PC-3 (cell line): Measurements from ENCODE around the gene DDAH2. TPM values are rescaled to one million over a fixed set of nuclear protein-coding genes. Genes with fewer than 3 reads are reported as not detected.

Experiments
- ATAC-seq: fragments of 200-7000 bp; cut with Tn5 transposase; 2 replicates; pipeline ENCODE4 v1.9.1; 2020; ENCODE audit warnings: mild to moderate bottlenecking, moderate library complexity
- BruUV-seq: library from RNA; stranded (reverse); fragments of 400-500 nt; replicated peaks from 2 replicates; lab custom pipeline; 2021; lab: Mats Ljungman, UMichigan
- CTCF ChIA-PET: fragments of 300-600 bp; sonication (Branson Sonifier 250); formaldehyde crosslinking; loops from one replicate; lab custom pipeline; 2022; ENCODE audit warnings: antibody characterized with exemption; lab: Charles Lee
- POLR2A ChIA-PET: fragments of 300-600 bp; sonication (Branson Sonifier 250); formaldehyde crosslinking; loops from one replicate; lab custom pipeline; 2022; ENCODE audit warnings: antibody characterized with exemption; ENCODE audit not compliant: unreplicated experiment; lab: Charles Lee
- DNase-seq: peaks from one replicate; pipeline ENCODE4 v3.0.0-alpha.2; 2015
- H2AFZ ChIP-seq: fragments of 300-600 bp; sonication (generic); 2 replicates; pipeline ENCODE4 v1.6.0; 2016; ENCODE audit warnings: antibody characterized with exemption, low read length
- H3F3A ChIP-seq: fragments of 300-600 bp; sonication (generic); one replicate; pipeline ENCODE4 v1.6.0; 2017; ENCODE audit warnings: antibody characterized with exemption, low read length, control low read depth, mild to moderate bottlenecking; ENCODE audit not compliant: unreplicated experiment
- H3K27ac ChIP-seq: fragments of 300-600 bp; sonication (generic); 2 replicates; pipeline ENCODE4 v1.5.1; 2016; ENCODE audit warnings: mild to moderate bottlenecking, low read length
- H3K27me3 ChIP-seq: fragments of 300-600 bp; sonication (generic); 2 replicates; pipeline ENCODE4 v1.6.1; 2016; ENCODE audit warnings: low read length, mixed read lengths
- H3K36me3 ChIP-seq: fragments of 300-600 bp; sonication (generic); 2 replicates; pipeline ENCODE4 v1.6.1; 2016; ENCODE audit warnings: low read depth, mixed run types, low read length, mixed read lengths
- H3K4me1 ChIP-seq: fragments of 300-600 bp; sonication (generic); 2 replicates; pipeline ENCODE4 v1.5.1; 2016; ENCODE audit warnings: low read length; ENCODE audit not compliant: insufficient read depth
- H3K4me2 ChIP-seq: fragments of 300-600 bp; sonication (generic); 2 replicates; pipeline ENCODE4 v1.6.0; 2016; ENCODE audit warnings: low read length
- H3K4me3 ChIP-seq: fragments of 300-600 bp; sonication (generic); 2 replicates; pipeline ENCODE4 v1.5.1; 2016; ENCODE audit warnings: mild to moderate bottlenecking, low read length, mixed read lengths
- H3K79me2 ChIP-seq: fragments of 300-600 bp; sonication (generic); 2 replicates; pipeline ENCODE4 v1.6.1; 2017; ENCODE audit warnings: low read length, mixed read lengths
- H3K9ac ChIP-seq: fragments of 300-600 bp; sonication (generic); 2 replicates; pipeline ENCODE4 v1.6.0; 2016; ENCODE audit warnings: mild to moderate bottlenecking, low read length
- H3K9me2 ChIP-seq: fragments of 300-600 bp; sonication (generic); replicated peaks from 2 replicates; pipeline ENCODE4 v1.6.1; 2016; ENCODE audit warnings: mixed run types, low read length, mixed read lengths
- H3K9me3 ChIP-seq: fragments of 300-600 bp; sonication (generic); 2 replicates; pipeline ENCODE4 v1.6.1; 2016; ENCODE audit warnings: low read length, mixed read lengths
- H4K20me1 ChIP-seq: fragments of 300-600 bp; sonication (generic); 2 replicates; pipeline ENCODE4 v1.6.1; 2016; ENCODE audit warnings: low read length, mixed read lengths
- EZH2 ChIP-seq: fragments of 300-600 bp; sonication (generic); IDR thresholded peaks from one replicate; pipeline ENCODE4 v1.6.1; 2017; ENCODE audit warnings: antibody characterized with exemption, mild to moderate bottlenecking, low read length; ENCODE audit not compliant: unreplicated experiment
- EZH2phosphoT487 ChIP-seq: fragments of 300-600 bp; sonication (generic); IDR thresholded peaks from 2 replicates; pipeline ENCODE4 v1.6.1; 2018; ENCODE audit warnings: mild to moderate bottlenecking, antibody characterized with exemption, low read length, borderline replicate concordance
- intact Hi-C: fragments of 100-400 bp; cut with micrococcal nuclease; formaldehyde crosslinking; loops from 2 replicates; pipeline ENCODE4 v1.9.0; 2023
- total RNA-seq: library from RNA; depleted of rRNA; stranded (reverse); fragments of >200 nt; gene quantifications from 2 replicates; pipeline ENCODE4 v1.2.3, GENCODE V29; 2014
- TF ChIP-seq, protein P1 (sequence below): fragments of 300-600 bp; sonication (generic); conservative IDR thresholded peaks from 2 replicates; pipeline ENCODE4 v1.5.1; 2017; ENCODE audit warnings: antibody characterized with exemption, low read depth, mild to moderate bottlenecking, low read length

The DDAH2 gene
- total RNA-seq, 1 experiment from 2014 or later = 65.5 TPM

DNA sequence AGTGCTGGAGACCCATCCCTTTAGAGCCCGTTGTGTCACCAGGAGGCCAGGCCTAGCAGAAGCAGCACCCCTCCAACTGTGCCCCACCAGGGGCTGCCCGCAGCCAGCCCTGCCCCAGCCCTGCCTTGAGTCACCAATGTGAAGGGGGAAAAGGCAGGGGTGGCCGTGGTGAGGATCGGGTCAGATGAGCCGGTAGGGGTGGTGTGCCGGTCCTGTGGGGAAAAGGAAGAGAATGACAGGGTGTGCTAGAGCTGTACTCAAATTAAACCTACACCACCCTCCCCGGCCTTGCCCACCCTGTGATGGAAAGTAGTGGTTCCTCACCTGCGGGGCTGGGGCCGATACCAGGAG is 36.4 kb upstream of the DDAH2 start:
- POLR2A ChIA-PET = no interaction called here

DNA sequence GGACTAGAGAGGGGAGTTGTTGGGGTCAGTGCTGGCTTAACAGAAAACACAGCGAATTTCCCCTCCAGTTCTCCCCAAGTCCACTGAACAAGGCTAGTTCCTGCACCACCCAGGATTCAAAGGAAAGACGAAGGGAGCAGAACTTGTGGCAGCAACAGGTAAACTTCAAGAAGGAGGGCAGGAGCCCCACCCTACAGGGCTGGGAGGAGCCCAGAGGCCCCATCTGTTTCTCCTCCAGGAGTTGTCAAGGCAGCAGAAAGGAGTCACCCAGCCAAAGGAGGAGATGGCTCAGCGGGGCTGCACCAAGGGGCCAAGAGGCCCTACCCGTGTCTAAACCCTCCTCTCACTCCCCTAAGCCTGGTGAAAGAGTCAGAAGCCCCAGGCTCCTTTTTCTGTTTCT is 35.1 kb upstream of the DDAH2 start:
- H3K36me3 ChIP-seq = no peaks in the 10 kb centered on the region
- no peaks in the 10 kb centered on the region for H4K20me1 ChIP-seq
- H2AFZ ChIP-seq = no peak overlapping the region
- H3K4me2 ChIP-seq = no peak overlapping the region
- H3F3A ChIP-seq = no peaks in the 10 kb centered on the region
- ChIA-PET POLR2A (no interaction called here), CTCF (interaction anchor here (0.6 kb wide), 1 partner anchor 66 kb away, joined by 6 read pairs; no protein-coding TSS in a partner anchor)
- TF ChIP-seq, protein P1, sequence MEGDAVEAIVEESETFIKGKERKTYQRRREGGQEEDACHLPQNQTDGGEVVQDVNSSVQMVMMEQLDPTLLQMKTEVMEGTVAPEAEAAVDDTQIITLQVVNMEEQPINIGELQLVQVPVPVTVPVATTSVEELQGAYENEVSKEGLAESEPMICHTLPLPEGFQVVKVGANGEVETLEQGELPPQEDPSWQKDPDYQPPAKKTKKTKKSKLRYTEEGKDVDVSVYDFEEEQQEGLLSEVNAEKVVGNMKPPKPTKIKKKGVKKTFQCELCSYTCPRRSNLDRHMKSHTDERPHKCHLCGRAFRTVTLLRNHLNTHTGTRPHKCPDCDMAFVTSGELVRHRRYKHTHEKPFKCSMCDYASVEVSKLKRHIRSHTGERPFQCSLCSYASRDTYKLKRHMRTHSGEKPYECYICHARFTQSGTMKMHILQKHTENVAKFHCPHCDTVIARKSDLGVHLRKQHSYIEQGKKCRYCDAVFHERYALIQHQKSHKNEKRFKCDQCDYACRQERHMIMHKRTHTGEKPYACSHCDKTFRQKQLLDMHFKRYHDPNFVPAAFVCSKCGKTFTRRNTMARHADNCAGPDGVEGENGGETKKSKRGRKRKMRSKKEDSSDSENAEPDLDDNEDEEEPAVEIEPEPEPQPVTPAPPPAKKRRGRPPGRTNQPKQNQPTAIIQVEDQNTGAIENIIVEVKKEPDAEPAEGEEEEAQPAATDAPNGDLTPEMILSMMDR = no peak
- TF ChIP-seq EZH2 = no peak
- TF ChIP-seq EZH2phosphoT487 = no peak
- H3K79me2 ChIP-seq = no peaks in the 10 kb centered on the region
- ATAC-seq = no peak
- H3K9me3 ChIP-seq = no peaks in the 10 kb centered on the region
- H3K9me2 ChIP-seq = no peaks in the 10 kb centered on the region
- no peak overlapping the region for H3K27ac ChIP-seq
- no peaks in the 10 kb centered on the region for H3K27me3 ChIP-seq
- DNase-seq = no peak
- H3K4me3 ChIP-seq = no peak overlapping the region
- intact Hi-C loops = loop anchor here (10.0 kb wide), 1 partner anchor 49 kb away; the partner anchor contains the start of gene LY6G6D
- no TSS peak for BruUV-seq
- 0 out of 2 replicates have a peak, but pooled peaks cover 5% of the 10 kb centered on the region for H3K4me1 ChIP-seq
- H3K9ac ChIP-seq = no peak overlapping the region

More for the DNA sequence above, 36.4 kb upstream of the DDAH2 start:
- H4K20me1 ChIP-seq = no peaks in the 10 kb centered on the region
- CTCF ChIA-PET = interaction anchor here (0.6 kb wide), 1 partner anchor 47 kb away, joined by 3 read pairs; no protein-coding TSS in a partner anchor
- TF ChIP-seq EZH2 (no peak), EZH2phosphoT487 (no peak)
- TF ChIP-seq, protein P1 = no peak
- H3K79me2 ChIP-seq = no peaks in the 10 kb centered on the region
- 0 out of 2 replicates have a peak, but pooled peaks cover 5% of the 10 kb centered on the region for H3K4me1 ChIP-seq
- no peaks in the 10 kb centered on the region for H3K27me3 ChIP-seq
- BruUV-seq = no TSS peak
- no peak overlapping the region for H2AFZ ChIP-seq
- peaks cover 2% of the 10 kb centered on the region; the same call in 1 of the 2 replicates for H3K36me3 ChIP-seq
- ATAC-seq (no peak), DNase-seq (no peak)
- no peaks in the 10 kb centered on the region for H3K9me3 ChIP-seq
- no peak overlapping the region for H3K27ac ChIP-seq
- H3F3A ChIP-seq = no peaks in the 10 kb centered on the region
- H3K9me2 ChIP-seq = no peaks in the 10 kb centered on the region
- intact Hi-C loops = loop anchor here (10.0 kb wide), 1 partner anchor 51 kb away; the partner anchor contains the start of gene LY6G6D
- H3K4me2 ChIP-seq = no peak overlapping the region
- H3K9ac ChIP-seq = no peak overlapping the region
- H3K4me3 ChIP-seq = no peak overlapping the region

DNA sequence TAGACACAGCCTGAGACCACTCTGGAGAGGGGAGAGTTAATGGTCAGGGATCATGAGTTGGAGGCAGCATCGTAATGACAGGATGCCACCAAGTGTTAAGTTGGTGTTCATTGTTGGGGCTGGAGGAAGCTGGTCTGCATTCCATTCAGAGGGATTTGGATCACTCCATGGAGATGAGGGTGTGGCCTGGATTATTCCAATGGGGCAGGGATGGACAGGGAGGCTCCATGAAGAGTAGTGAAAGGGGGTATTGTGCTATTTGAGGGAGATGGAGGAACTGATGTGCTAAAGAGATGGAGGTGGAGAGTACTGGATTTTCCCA is 34.5 kb upstream of the DDAH2 start:
- peak; percentile 46 for DNase-seq
- BruUV-seq = no TSS peak
- Histone ChIP-seq H4K20me1 (no peaks in the 10 kb centered on the region), H3K36me3 (no peaks in the 10 kb centered on the region), H2AFZ (no peak overlapping the region), H3K27ac (no peak overlapping the region), H3K4me2 (no peak overlapping the region), H3K27me3 (no peaks in the 10 kb centered on the region), H3K79me2 (no peaks in the 10 kb centered on the region), H3F3A (no peaks in the 10 kb centered on the region), H3K9ac (no peak overlapping the region), H3K4me1 (0 out of 2 replicates have a peak, but pooled peaks cover 5% of the 10 kb centered on the region), H3K4me3 (no peak overlapping the region), H3K9me3 (no peaks in the 10 kb centered on the region), H3K9me2 (no peaks in the 10 kb centered on the region)
- TF ChIP-seq EZH2 = no peak
- no peak for TF ChIP-seq EZH2phosphoT487
- TF ChIP-seq, protein P1 = no peak
- ATAC-seq = peak; percentile 84
- ChIA-PET POLR2A (no interaction called here), CTCF (no interaction called here)
- intact Hi-C loops = loop anchor here (10.0 kb wide), 1 partner anchor 49 kb away; the partner anchor contains the start of gene LY6G6D
